GM12891 (cell line): ENCODE results near the gene DPP4.

Experiments used
- DNase-seq: peaks from one replicate; pipeline ENCODE4 v3.0.0; 2011; ENCODE audit warnings: low spot score; ENCODE audit not compliant: insufficient read length
- FAIRE-seq: peaks from 2 replicates; lab custom pipeline; 2011; peaks lifted over from hg19 to GRCh38; lab: Jason Lieb, UNC
- PAX5 ChIP-seq: IDR thresholded peaks from 2 replicates; pipeline ENCODE4 v1.6.1; 2011; ENCODE audit warnings: low read length, moderate library complexity, mild to moderate bottlenecking; ENCODE audit not compliant: insufficient read depth, severe bottlenecking
- POLR2A ChIP-seq: IDR thresholded peaks from 2 replicates; pipeline ENCODE4 v1.6.1; 2011; ENCODE audit warnings: low read depth, low read length, control low read depth
- POLR2AphosphoS5 ChIP-seq: IDR thresholded peaks from 2 replicates; pipeline ENCODE4 v1.6.1; 2011; ENCODE audit warnings: low read depth, low read length, control low read depth
- POU2F2 ChIP-seq: IDR thresholded peaks from 2 replicates; pipeline ENCODE4 v1.6.1; 2011; ENCODE audit warnings: low read depth, mild to moderate bottlenecking, control low read depth, low read length, moderate library complexity
- SPI1 ChIP-seq: IDR thresholded peaks from 2 replicates; pipeline ENCODE4 v1.6.1; 2011; ENCODE audit warnings: low read depth, low read length, control low read depth
- TAF1 ChIP-seq: IDR thresholded peaks from 2 replicates; pipeline ENCODE4 v1.6.1; 2011; ENCODE audit warnings: low read depth, low read length, control low read depth

The DPP4 gene

DNA sequence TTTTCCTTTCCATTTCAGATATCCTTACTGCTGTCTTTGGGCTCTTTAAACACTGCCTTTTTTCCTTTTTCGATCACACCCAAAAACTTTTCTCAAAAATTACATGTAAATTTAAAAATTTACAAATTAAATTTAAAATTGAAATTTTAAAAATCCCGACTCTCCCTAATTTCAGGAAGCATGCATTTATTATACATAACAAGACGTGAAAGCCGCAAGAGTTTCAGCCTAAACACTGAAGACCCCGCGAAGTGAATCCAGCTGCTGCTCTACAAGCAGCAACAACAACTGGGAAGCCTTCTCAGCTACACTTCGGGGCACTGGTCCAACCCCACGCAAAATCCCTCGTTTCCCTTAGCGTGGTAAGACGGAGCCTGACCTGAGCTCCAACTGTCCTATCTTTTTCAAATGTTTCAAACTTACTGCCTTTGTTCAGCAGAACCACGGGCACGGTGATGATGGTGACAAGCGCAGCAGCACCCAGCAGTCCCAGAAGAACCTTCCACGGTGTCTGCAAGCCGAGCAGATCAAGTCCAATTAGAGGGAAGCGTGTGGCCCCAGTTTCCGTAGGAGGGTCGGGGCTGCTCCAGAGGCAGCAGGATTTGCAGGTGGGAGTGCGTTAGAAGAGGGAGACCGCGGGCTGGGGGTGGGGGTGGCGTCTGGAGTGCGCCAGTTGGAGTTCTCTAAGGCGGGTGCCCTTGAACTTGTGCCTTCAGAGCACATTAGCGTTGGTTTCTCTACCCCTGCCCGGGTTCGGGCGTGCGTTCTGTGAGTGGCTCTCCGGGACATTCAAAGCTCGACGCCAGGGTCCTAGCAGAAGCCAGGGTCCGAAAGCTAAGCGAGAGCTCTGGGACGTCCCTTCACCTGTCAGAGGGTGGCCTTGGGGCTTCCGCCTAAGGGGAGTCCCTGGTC lies 783 bp downstream of the DPP4 start:
- DNase-seq (no peak), FAIRE-seq (no peak)
- TF ChIP-seq POLR2AphosphoS5, result no peak
- TF ChIP-seq POLR2A, result no peak
- no peak for TF ChIP-seq TAF1
- TF ChIP-seq POU2F2, result no peak

DNA sequence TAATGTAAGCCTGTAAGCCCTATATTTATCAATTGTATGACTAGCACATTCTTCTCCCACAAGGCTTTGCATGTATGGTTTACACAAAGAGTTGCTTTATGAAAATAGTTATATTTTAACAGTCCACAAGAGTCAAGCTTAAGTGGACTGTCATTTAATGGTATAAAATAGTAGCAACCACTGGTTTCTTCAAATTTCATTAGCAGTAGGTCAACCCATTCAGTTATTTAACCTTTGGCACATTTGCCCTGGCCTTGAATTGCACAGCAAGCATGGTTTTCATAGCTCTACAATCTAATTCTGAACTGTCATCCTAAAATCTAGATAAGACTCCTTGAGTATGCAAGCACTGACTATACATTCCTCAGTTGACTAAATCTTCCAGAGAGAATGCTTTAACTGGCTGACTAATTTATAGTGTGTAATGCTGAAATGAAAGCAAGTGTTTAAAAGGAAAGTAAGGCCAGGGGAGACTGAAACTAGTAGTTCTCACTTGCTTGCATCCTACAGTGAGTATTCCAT lies 1.8 kb downstream of the DPP4 start:
- FAIRE-seq, result no peak
- no peak for TF ChIP-seq SPI1
- no peak for TF ChIP-seq PAX5
- TF ChIP-seq TAF1, result no peak
- TF ChIP-seq POLR2AphosphoS5, result no peak
- TF ChIP-seq POU2F2, result no peak
- no peak for TF ChIP-seq POLR2A
- DNase-seq, result no peak

DNA sequence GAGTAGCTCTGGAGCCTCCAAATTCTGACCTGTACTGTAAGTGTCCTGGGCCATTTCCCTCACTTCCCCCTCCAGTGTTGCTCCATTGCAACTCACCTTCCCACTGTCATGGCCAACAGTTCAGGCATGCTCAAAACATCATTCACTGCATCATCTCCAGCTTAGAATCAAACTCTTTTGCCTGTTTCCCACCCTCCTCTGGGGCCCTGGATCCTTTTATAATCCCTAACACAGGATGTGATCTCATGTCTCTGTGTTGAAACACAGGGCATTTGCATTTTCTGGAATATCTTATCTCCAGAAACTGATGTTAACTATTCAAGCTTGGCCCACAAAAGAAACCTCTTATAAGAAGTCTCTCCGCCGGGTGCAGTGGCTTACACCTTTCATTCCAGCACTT lies 3.0 kb downstream of the DPP4 start:
- TF ChIP-seq PAX5 (no peak), POLR2AphosphoS5 (no peak), POU2F2 (no peak), SPI1 (no peak), TAF1 (no peak), POLR2A (no peak)
- FAIRE-seq (no peak), DNase-seq (no peak)

DNA sequence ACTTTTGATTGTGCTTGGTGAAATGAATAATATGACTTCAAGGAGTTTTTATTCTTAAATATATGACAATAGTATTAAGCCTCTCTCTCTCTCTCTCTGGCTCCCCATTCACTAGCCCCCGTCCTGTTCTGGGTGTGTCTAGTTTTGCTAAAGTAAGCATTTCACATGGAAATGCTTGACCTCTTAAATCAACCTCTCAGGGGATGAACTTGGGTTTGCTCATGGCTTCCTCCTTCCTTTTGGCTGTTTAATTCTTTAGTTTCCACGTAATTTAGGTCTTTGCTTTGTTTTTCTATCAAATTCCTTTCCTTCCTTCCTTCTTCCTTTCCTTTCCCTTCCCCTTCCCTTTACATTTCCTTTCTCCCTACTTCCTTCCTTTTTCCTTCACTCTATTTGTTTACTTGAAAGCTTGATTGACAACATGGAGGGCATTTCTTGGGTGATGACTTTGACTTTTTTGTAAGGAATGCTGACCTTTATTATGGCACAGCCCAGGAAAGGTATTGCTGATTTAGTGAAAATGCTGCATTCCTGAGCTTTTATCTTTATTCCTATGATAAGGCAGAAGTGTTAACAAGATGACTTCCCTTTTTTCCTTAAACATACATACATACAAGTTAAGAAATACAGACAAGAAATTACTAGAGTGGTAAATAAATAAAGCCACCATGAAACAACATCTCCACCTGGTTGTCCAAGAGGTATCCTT lies 3.6 kb downstream of the DPP4 start:
- no peak for DNase-seq
- TF ChIP-seq TAF1 (no peak), POLR2AphosphoS5 (no peak), POLR2A (no peak), PAX5 (no peak)
- no peak for FAIRE-seq

DNA sequence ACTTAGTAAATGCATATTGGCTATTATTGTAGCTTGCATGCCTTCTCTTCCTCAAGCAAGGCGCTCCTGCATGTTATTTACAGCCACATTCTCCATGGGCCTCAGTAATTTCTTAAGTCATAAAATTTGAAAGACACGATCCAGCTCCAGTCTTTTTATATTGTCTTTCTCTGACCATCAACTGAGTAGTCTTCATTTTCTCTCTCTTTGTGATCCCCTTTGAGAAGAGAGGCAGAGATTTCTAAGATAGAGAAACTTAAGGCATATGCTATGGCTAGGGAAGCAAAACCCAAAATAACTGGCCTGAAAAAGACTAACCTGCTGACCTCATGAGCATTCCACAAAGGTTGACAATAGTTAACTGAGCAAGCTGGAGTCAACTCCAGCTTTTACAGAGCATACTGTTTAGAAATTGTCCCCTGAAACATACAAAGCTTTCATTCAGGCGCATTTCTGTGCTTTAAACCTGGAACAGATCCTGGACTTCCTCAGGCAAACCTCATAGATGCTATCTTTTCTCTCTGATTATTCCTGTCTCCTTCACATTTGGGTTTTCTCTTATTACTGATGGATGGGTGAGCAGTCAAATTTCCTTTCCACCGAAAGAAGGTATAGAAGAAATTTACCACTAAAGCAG lies 4.6 kb downstream of the DPP4 start:
- no peak for FAIRE-seq
- DNase-seq, result no peak
- TF ChIP-seq PAX5 (no peak), POU2F2 (no peak), POLR2AphosphoS5 (no peak), TAF1 (no peak), SPI1 (no peak), POLR2A (no peak)

DNA sequence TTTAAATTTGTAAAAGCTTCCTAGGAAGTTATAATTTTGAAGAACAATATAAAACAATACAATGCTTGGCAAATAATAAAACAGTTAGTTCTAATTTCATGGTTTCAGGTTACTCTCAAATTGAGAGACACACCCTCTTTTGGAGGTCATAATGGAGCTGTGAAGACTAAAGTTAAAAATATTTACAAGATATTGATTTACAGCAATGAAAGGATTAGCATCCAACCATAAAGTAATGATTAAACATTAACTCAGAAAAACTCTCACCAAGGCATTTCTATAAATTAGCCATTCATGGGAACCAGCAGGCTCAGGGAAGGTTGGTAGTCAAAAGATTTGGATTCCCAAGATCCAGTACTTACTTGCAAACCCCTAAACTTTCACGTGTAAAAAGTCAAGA lies 6.4 kb downstream of the DPP4 start:
- no peak for DNase-seq
- no peak for FAIRE-seq
- TF ChIP-seq TAF1, result no peak
- no peak for TF ChIP-seq POU2F2
- TF ChIP-seq POLR2AphosphoS5, result no peak
- no peak for TF ChIP-seq POLR2A
- no peak for TF ChIP-seq SPI1
- no peak for TF ChIP-seq PAX5

DNA sequence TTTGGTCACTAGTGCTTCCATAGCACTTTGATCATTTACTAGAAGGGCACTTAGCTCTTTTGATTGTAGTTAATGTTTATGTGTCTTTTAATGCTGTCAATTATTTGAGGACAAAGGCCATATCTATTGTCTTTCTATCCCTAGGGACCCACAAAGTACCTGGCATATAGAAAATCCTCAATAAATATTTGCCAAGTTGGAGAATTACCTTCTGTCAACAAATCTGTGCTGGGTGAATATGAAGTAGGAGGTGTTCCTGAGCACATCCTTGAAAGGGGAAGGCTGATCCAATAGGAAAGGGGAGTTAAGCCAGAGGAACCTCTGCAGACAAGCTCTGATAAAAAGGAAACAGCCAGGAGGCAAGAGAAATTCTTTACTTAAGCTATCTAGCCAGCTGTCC lies 8.2 kb downstream of the DPP4 start:
- TF ChIP-seq POU2F2, result no peak
- no peak for TF ChIP-seq POLR2A
- no peak for TF ChIP-seq POLR2AphosphoS5
- no peak for DNase-seq
- FAIRE-seq, result no peak

DNA sequence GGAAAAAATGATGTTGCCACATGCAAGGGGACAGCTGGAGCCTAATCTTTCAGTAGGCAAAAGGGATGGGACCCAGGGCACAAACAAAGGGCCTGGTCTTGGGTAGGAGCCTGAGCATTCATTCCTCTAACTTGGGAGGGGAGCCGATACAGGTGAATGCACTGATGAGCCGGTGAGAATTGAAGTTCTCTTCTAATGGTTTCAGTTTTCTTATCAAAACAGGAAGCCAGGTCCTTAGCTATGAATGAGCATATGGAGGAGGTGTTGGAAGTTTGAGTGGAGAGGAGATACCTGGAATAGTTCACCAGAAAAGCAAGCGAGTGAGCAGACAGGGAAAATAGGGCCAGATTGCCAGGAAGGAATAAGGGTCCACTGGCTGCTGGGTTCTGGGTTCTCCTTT lies 10.1 kb downstream of the DPP4 start:
- TF ChIP-seq SPI1 (peak; percentile 71), POLR2A (no peak)
- DNase-seq (no peak), FAIRE-seq (no peak)

DNA sequence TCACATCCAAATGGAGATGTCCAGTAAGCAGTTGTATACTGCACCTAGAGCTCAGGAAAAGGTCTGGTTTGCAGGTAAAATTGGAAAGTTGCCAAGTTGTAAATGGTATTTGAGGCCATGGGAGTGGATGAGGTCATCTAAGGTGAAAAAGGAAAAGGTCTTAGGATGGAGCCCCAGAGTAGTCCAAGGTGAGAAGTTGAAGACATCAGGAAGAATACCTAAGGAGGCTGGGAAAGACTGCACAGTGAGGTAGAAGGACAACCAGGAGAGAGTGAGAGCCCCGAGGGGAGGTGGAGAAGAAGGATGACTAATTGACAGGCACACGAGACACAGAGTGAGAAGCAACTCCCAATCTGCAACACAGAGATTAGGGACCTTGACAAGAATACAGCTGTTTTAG lies 10.7 kb downstream of the DPP4 start:
- no peak for DNase-seq
- TF ChIP-seq TAF1 (no peak), PAX5 (no peak), POLR2A (no peak), SPI1 (no peak), POLR2AphosphoS5 (no peak), POU2F2 (no peak)
- no peak for FAIRE-seq

DNA sequence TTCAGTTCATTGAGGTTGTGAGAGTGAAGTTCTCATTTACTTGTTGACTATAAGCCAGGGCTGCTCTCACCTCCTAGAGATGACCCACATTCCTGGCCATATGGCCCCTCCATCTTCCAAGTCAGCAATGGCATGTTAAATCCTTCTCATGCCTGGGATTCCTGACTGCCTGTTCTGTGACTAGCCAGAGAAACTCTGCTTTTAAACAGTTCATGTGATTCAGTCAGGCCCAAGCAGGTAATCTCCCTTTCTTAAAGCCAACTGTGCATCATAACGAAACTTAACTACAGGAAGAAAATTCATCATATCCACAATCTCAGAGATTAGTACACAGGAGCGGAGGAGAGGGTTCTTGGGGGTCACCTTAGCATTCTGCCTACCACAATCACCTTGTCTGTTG lies 11.5 kb downstream of the DPP4 start:
- DNase-seq (no peak), FAIRE-seq (no peak)
- TF ChIP-seq SPI1, result no peak
- no peak for TF ChIP-seq POU2F2
- no peak for TF ChIP-seq POLR2A
- TF ChIP-seq TAF1, result no peak
- TF ChIP-seq POLR2AphosphoS5, result no peak
- TF ChIP-seq PAX5, result no peak
